GM12891 (cell line): ENCODE measurements around the gene SLC22A17.

ENCODE experiments used
- DNase-seq: peaks from one replicate; pipeline ENCODE4 v3.0.0; 2011; ENCODE audit warnings: low spot score; ENCODE audit not compliant: insufficient read length
- FAIRE-seq: peaks from 2 replicates; lab custom pipeline; 2011; peaks lifted over from hg19 to GRCh38; lab: Jason Lieb, UNC
- PAX5 ChIP-seq: IDR thresholded peaks from 2 replicates; pipeline ENCODE4 v1.6.1; 2011; ENCODE audit warnings: low read length, moderate library complexity, mild to moderate bottlenecking; ENCODE audit not compliant: insufficient read depth, severe bottlenecking
- POLR2A ChIP-seq: IDR thresholded peaks from 2 replicates; pipeline ENCODE4 v1.6.1; 2011; ENCODE audit warnings: low read depth, low read length, control low read depth
- POLR2AphosphoS5 ChIP-seq: IDR thresholded peaks from 2 replicates; pipeline ENCODE4 v1.6.1; 2011; ENCODE audit warnings: low read depth, low read length, control low read depth
- POU2F2 ChIP-seq: IDR thresholded peaks from 2 replicates; pipeline ENCODE4 v1.6.1; 2011; ENCODE audit warnings: low read depth, mild to moderate bottlenecking, control low read depth, low read length, moderate library complexity
- SPI1 ChIP-seq: IDR thresholded peaks from 2 replicates; pipeline ENCODE4 v1.6.1; 2011; ENCODE audit warnings: low read depth, low read length, control low read depth
- TAF1 ChIP-seq: IDR thresholded peaks from 2 replicates; pipeline ENCODE4 v1.6.1; 2011; ENCODE audit warnings: low read depth, low read length, control low read depth

Gene SLC22A17

DNA sequence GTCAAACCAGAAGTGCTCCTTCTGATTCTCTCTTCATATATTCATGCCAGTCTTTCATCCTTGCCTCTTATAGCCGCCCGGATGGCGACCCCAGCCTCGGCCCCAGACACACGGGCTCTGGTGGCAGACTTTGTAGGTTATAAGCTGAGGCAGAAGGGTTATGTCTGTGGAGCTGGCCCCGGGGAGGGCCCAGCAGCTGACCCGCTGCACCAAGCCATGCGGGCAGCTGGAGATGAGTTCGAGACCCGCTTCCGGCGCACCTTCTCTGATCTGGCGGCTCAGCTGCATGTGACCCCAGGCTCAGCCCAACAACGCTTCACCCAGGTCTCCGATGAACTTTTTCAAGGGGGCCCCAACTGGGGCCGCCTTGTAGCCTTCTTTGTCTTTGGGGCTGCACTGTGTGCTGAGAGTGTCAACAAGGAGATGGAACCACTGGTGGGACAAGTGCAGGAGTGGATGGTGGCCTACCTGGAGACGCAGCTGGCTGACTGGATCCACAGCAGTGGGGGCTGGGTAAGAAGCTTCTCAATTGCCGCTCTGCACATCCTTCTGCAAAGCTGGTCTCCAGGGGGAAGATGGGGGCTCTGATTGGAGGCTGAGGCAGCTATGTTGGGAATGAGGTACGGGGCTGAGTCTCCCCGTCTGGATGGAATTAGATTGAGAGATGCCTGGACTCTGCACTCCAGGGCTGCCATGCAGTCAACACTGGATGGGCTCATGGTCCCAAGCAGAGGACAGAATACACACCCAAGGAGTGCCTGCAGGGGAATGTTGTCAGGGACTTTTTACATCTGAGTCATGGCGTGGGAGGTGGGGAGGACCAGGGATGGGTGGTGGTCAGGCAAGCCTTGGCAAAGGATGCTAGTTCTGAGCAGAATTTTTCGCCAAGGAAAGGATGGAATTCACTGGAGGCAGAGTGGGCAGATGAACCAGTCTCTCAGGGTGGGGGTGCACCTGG lies 44.7 kb downstream of the SLC22A17 start:
- DNase-seq (no peak), FAIRE-seq (no peak)
- no peak for TF ChIP-seq POU2F2
- TF ChIP-seq PAX5 = no peak
- TF ChIP-seq SPI1 = no peak
- no peak for TF ChIP-seq TAF1
- TF ChIP-seq POLR2AphosphoS5 = no peak
- TF ChIP-seq POLR2A = no peak

DNA sequence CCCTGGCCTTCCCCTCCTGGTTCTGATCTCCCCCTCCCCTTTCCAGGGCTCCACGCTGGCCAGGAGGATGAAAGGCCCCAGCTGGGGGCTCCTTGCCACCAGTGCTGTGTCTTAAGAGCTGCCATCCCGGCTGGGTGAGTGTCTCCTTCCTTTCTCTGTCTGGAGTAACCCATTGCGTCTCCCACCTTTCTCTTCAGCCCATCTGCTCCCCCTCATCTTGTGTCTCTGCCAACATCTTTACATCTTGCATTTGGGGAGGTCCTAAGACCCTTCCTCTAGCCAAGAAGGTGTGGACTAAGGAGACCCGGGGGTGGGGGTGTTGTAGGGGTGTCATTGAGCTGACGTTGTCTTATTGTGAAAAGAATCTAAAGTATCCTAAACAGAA lies 45.5 kb downstream of the SLC22A17 start:
- FAIRE-seq = no peak
- TF ChIP-seq TAF1 (no peak), SPI1 (no peak), POLR2A (no peak), PAX5 (no peak), POLR2AphosphoS5 (no peak), POU2F2 (no peak)
- no peak for DNase-seq

GRCh38 chr14:23306412-23307145 lies 46.1 kb downstream of the SLC22A17 start, which contains the start of gene BCL2L2:
Gene BCL2L2 (plus strand): TSS chr14:23306833. CDS start chr14:23307768, 935 bp downstream.
- peak; percentile 69 for DNase-seq
- peak; percentile 60 for FAIRE-seq
- TF ChIP-seq PAX5 = no peak
- TF ChIP-seq POU2F2 = 0 out of 2 replicates have a peak, but pooled peaks have one; percentile 19
- peak; percentile 73 for TF ChIP-seq POLR2A
- TF ChIP-seq POLR2AphosphoS5 = peak; percentile 75

- DNase-seq = peak; percentile 64
- FAIRE-seq = peak; percentile 72
Observed at GRCh38 chr14:23302290-23303225, 50.1 kb downstream of the SLC22A17 start, which contains the start of gene PPP1R3E. Gene PPP1R3E (minus strand): TSS chr14:23302859. CDS start chr14:23302576, 283 bp downstream.

GRCh38 chr14:23301969-23302289 lies 50.8 kb downstream of the SLC22A17 start:
- TF ChIP-seq SPI1 = no peak
- no peak for TF ChIP-seq PAX5
- TF ChIP-seq POLR2A = peak; percentile 82
- no peak for TF ChIP-seq POLR2AphosphoS5
- TF ChIP-seq TAF1 = peak; percentile 44; the same call in 1 of the 2 replicates
- no peak for DNase-seq
- FAIRE-seq = no peak

More at GRCh38 chr14:23302290-23303225, 50.1 kb downstream of the SLC22A17 start, which contains the start of gene PPP1R3E:
- no peak for TF ChIP-seq SPI1
- peak; percentile 64; the same call in 1 of the 2 replicates for TF ChIP-seq TAF1
- TF ChIP-seq POU2F2 = peak; percentile 51; the same call in 1 of the 2 replicates
- no peak for TF ChIP-seq PAX5
- TF ChIP-seq POLR2AphosphoS5 = peak; percentile 83
- peak; percentile 79 for TF ChIP-seq POLR2A

DNA sequence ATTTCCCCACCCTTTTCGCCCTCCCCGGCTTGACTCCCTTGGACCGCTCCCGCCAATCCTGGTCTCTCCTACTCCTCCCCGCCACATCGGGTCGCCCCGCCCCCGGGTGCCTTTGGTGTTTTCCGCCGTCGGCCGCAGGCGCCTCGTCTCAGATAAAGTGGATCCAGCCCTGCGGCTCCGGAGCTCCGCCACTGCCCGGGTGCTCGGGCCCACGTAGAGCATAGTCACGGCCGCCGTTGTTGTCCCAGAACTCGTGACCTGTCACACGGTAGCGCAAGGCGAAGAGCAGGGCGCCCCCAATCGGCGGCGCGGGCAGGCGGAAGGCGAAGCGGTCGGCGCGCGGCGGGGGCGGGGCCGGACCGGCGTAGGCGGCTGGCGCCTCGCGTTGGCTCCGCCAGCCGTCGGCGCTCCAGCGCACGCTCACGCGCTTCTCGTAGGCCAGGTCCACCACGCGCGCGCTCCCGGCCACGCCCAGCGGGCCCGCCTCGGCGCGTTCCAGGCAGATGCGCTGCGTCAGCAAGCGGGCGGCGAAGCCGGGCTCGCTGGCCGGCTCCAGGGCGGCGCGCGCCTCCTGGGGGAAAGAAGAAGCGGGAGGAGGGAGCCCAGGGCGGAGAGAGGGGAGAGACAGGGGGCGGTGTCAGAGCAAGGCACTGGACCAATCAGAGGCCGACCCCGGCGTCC lies 51.3 kb downstream of the SLC22A17 start:
- DNase-seq = peak; percentile 96
- peak; percentile 97 for FAIRE-seq
- TF ChIP-seq POLR2AphosphoS5 (no peak), SPI1 (no peak), TAF1 (peak; percentile 61; the same call in 1 of the 2 replicates), POU2F2 (no peak), POLR2A (no peak), PAX5 (peak; percentile 59)

- DNase-seq (no peak), FAIRE-seq (no peak)
- TF ChIP-seq POLR2AphosphoS5 (0 out of 2 replicates have a peak, but pooled peaks have one; percentile 30), POLR2A (peak; percentile 44; the same call in 1 of the 2 replicates), TAF1 (no peak), SPI1 (no peak)
Observed at GRCh38 chr14:23300687-23301223, 51.9 kb downstream of the SLC22A17 start.

GRCh38 chr14:23299986-23300686 lies 52.6 kb downstream of the SLC22A17 start:
- no peak for FAIRE-seq
- no peak for TF ChIP-seq PAX5
- no peak for TF ChIP-seq POLR2A
- TF ChIP-seq POU2F2 = no peak
- peak; percentile 53 for TF ChIP-seq SPI1
- DNase-seq = no peak
